ENCODE results near the gene PTPRH.

DNA sequence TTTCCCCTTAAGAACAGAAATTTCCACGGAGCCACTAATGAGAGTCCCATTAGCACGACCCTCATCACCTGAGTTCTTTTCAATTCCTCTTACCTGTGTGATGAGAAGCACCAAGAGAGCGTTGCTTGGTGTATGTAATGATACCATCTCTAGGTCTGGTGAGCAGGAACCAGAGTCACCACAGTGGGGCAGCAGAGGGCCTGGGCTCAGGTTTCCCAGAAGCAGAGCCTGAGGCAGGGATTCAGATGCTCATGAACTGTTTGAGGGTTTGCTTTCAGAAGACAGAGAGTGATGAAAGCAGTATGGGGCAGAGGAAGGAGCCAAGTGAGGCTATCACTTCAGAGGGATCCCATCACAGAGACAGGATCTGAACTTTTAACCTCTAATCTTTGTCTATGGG, 3.1 kb upstream of the PTPRH start:
- TF ChIP-seq, protein P1, sequence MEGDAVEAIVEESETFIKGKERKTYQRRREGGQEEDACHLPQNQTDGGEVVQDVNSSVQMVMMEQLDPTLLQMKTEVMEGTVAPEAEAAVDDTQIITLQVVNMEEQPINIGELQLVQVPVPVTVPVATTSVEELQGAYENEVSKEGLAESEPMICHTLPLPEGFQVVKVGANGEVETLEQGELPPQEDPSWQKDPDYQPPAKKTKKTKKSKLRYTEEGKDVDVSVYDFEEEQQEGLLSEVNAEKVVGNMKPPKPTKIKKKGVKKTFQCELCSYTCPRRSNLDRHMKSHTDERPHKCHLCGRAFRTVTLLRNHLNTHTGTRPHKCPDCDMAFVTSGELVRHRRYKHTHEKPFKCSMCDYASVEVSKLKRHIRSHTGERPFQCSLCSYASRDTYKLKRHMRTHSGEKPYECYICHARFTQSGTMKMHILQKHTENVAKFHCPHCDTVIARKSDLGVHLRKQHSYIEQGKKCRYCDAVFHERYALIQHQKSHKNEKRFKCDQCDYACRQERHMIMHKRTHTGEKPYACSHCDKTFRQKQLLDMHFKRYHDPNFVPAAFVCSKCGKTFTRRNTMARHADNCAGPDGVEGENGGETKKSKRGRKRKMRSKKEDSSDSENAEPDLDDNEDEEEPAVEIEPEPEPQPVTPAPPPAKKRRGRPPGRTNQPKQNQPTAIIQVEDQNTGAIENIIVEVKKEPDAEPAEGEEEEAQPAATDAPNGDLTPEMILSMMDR (IDR thresholded peaks at IDR 0.05), result peak; percentile 22 to 43 (median 40)
- TF ChIP-seq POLR2A (IDR thresholded peaks at IDR 0.05), result no peak

Data from right lobe of liver (tissue), 4 donors.